Hepatocyte (in vitro differentiated cells): ENCODE data around the gene RPUSD4.

Experiments used
- CTCF ChIP-seq: fragments of 200-600 bp; sonication (generic); IDR thresholded peaks from 2 replicates; pipeline ENCODE4 v1.5.1; 2016; ENCODE audit warnings: antibody characterized with exemption, mild to moderate bottlenecking; ENCODE audit not compliant: poor library complexity
- EZH2 ChIP-seq: fragments of 200-600 bp; sonication (generic); IDR thresholded peaks from 2 replicates; pipeline ENCODE4 v1.6.1; 2016; ENCODE audit warnings: antibody characterized with exemption, mild to moderate bottlenecking, borderline replicate concordance
- EZH2phosphoT487 ChIP-seq: fragments of 200-600 bp; sonication (generic); IDR thresholded peaks from one replicate; pipeline ENCODE4 v1.6.1; 2018; ENCODE audit warnings: antibody characterized with exemption, mild to moderate bottlenecking, low read depth, moderate library complexity; ENCODE audit not compliant: unreplicated experiment, severe bottlenecking

- no peak for TF ChIP-seq CTCF
- no peak for TF ChIP-seq EZH2
- no peak for TF ChIP-seq EZH2phosphoT487
Measured at GRCh38 chr11:126217491-126217890, 6.0 kb upstream of the RPUSD4 start.
